M059J (cell line): Measurements from ENCODE around the gene MAGI1. TPM values are rescaled to one million over a fixed set of nuclear protein-coding genes. Genes with fewer than 3 reads are reported as not detected.
"Not testable (repeated sequence)": the region's sequence is repeated elsewhere in the genome, so short reads cannot be mapped to it uniquely, and the experiment has no call there.

Experiments used
- DNase-seq: peaks from one replicate; pipeline ENCODE4 v3.0.0-alpha.2; 2012; ENCODE audit warnings: low read depth
- total RNA-seq: library from RNA; depleted of rRNA; stranded (reverse); fragments of >200 nt; shearing (Covaris generic); gene quantifications from 2 replicates; pipeline ENCODE4 v1.2.3, GENCODE V29; 2014

The MAGI1 gene
- total RNA-seq, 1 experiment from 2014 or later: 2.8 TPM

DNA sequence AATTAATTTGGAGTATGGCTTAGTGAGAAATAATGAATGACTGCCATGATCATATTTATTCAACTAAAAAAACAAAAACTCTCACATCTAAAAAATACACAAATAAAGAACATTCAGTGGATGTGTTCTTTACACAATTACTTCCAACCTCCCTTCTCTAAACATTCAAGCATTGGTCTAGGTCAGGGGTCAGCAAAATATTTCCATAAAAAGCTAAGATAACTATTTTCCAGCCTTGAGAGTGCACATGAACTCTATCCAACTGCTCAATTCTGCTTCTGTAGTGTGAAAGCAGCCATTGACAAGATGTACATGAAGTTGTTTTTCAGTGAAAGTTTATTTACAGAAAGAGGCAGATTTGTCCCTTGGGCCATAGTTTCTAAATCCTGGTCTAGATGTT lies 406.3 kb downstream of the MAGI1 start:
- no peak for DNase-seq

DNA sequence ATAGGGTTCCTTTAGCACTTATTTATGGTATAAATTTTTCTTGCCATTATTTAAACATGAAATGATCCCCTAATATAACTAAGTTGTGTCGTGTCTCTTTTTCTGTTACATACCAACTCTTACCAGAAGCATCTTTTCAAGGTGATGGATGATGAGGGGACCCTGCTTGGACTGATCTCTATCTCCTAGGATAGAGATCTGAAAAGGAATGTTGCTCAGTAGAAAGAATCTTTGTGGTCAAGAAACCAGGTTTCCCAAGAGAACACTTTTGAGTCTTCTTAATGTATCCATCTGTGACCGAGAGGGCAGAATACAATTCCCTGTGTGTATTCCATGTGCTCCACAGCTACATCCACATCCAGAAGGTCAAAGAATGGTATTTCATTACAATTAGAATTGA lies 409.7 kb downstream of the MAGI1 start:
- DNase-seq: no peak

DNA sequence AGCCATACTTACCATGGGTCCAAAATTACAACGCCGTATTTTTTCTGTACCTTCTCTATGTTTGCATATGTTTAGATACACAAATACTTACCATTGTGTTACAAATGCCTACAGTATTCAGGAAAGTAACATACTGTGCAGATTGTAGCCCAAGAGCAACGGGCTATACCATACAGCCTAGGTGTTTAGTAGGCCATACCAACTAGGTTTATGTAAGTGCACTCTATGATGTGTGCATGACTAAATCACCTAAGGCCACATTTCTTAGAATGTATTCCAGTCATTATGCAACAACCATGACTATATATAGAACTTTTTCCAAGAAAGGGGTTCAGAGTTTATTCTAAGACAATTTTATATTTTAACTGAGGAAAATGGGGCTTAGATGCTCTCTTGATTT lies 411.7 kb downstream of the MAGI1 start:
- no peak for DNase-seq

DNA sequence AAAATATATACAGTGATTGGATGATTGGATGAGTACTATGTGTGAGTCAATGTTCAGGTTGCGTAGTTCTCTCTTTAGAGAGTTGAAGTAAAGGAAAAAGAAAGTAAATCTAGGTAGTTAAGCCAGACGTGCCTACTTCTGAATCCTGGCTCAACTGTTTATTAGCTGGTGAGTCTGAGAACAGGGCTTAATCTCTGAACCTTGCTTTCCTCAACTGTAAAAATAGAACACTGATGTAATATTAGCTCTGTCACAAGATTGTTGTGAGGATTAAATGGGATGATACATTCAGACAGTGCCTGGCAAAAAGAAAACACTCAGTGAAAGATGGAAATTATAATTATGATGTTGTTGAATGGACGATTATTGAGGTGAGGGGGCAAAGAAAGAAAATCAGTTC lies 413.4 kb downstream of the MAGI1 start:
- no peak for DNase-seq

DNA sequence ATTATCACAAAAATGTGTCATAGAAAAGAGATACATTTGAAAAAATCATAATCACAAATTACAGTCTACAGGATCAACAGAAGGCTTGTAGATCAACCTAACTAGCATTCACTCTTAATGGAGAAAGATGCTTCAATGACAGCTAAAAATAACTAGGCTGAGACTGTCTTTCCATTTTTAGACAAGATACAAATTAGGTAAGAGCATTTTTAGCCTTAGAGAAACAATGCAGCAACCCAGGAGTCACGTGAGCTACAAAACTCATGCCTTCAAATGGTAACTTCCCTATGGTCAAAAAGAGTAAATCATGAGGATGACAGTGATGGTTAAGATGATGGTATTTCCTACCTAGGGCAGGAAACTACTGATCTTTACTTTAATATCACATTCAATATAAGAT lies 415.4 kb downstream of the MAGI1 start:
- no peak for DNase-seq

DNA sequence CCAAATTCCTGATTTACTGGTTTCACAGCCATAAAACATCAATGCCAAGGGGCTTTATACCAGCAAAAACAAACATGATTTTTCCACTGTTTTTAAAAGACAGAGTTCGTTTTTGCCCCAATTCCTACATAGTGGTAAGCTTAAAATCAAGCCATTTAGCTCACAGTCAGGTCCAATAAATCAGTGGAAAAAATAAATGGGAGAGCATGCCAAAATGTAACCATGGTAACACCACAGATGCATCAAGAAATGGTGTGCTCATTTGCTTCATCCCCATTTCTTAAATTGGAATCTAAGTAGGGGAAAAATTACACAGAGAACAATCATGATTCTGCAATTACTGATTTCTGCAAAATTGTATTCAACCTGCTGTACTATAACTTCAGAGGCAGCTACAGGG lies 418.8 kb downstream of the MAGI1 start:
- no peak for DNase-seq

DNA sequence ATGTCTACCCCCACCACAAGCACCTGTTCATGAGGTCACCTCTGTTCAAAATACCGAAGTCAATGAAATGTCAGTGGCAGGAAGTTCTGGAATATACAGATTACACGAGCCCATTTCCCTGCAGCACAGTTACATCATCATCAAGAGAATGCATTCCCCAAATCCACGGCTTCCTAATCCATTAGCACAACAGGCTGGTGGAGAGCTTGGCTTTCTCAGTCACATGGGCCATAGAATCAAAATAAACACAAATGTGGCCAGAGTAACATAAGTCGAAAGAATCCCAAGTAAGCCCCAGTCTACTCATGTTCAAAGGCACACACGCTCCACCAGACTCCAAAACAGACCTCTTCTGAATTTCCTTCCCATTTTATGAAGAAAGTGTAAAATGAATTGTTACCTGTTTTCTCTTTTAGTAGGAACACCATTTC lies 419.3 kb downstream of the MAGI1 start:
- DNase-seq: peak; percentile 6

DNA sequence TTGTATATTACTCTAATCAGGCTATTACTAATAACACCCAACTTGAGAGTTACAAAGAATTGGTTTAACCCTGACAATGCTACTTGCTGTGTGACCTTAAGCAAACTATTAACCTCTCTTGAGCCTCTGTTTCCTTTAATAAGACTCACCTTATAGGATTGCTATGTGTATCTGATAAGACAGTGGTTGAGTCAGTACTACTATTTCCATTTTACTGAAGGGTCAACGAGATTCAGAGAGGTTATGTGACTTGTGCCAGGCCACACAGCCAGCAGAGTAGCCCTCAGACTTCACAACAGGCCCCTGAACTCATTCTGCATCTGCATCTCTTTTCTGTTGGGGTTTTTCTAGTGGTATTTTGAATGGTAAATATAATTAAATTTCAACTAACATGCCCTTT lies 420.1 kb downstream of the MAGI1 start:
- no peak for DNase-seq

DNA sequence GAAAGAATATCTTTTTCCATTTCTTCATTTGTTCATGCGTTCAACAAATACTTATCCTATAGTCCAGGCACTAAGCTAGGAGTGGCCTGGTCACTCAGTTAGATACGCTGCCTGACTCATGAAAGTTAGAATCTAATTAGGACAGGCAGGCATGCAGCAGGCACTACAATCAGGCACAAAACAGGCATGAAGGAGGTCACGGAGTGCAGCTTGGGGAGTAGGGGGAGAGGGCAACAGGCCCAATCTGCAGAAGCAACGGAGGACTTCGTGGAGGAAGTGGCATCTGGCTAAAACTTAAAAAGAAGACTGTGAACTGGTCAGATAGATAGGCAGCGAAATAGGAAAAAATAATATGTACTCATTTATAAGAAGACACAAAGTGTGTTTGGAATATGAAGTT lies 420.9 kb downstream of the MAGI1 start:
- DNase-seq: no peak

DNA sequence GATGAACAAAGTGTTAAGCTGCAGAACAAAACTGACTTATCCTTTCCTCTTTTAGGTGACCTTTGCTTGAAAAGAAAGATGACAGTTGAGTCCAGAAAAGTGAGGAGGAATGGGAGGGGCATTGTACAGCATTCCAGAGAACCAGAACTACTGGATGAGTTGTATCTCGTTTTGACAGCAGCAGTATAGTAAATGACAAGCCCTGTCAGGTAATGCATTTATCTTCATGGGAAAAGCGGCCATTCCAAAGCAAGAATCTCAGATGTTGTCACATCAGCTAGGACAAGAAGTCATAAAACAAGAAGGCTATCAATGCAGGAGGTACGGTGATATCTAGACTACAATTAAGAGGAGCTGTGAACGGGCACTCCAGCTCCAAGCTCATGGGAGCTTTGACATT lies 421.5 kb downstream of the MAGI1 start:
- DNase-seq: no peak

DNA sequence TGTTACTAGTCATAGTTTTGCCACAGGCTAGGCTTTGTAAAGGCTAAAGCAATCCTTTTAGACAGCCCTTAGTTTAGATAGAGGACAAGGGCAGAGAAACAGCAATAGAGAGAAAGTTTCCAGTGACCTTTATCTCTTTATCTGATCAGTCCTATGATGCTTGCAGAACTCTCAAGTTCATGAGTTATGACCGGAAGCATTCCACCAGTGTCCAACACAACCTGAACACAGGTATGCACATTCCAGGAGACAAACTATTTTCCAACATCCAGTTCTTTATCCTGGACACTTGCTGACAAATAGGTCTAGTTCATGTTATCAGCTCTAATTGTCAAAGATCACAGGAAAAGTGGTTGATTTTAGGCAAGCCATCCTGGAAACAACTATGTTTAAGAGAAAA lies 422.2 kb downstream of the MAGI1 start:
- DNase-seq: no peak

DNA sequence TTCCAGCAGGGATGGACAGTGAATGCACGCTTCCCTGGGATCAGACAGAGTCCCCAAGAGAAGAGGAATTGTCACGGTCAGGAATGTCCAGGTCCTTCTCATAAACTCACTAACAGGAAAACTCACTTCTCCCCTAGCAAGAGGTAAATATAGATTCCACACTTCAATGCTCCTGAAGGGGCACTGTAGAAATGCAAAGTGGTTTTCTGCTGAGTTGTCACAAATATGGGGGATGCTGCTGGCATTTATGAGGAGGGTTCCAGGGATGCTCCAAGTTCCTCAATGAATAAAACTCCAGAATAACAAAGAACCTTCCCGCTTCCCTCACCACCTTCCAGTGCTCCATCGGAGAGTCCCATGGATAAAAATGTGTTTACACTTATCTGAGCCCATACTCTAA lies 423.4 kb downstream of the MAGI1 start:
- no peak for DNase-seq

DNA sequence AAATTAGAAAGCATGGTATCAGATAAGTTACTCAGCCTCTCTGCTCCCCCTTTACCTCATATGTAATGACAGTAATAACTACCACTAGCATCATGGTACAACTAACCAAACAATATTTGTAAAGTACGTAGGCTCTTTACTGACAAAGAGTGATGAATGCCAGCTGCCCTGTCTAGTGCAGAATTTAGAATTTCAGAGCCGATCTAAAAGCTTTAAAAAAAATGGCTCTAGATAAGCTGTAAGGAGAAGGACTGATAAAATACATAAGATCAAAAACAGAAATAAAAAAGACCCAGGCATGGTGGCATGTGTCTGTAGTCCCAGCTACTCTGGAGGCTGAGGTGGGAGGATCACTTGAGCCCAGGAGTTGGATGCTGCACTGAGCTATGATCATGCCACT lies 424.1 kb downstream of the MAGI1 start:
- DNase-seq: no peak

DNA sequence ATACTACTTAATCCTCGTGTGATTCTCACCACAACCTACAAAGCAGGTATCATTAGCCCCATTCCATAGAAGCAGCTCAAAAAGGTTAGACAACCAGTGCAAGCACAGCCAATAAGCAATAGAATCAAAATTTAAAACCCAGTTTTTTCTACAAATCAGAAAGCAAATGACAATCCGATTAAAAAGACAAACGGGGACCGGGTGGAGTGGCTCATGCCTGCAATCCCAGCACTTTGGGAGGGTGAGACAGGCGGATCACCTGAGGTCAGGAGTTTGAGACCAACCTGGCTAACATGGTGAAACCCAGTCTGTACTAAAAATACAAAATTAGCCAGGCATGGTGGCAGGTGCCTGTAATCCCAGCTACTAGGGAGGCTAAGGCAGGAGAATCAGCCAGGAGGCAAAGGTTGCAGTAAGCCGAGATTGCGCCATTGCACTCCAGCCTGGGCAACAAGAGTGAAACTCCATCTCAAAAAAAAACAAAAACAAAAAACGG lies 430.7 kb downstream of the MAGI1 start:
- DNase-seq: not testable (repeated sequence)

DNA sequence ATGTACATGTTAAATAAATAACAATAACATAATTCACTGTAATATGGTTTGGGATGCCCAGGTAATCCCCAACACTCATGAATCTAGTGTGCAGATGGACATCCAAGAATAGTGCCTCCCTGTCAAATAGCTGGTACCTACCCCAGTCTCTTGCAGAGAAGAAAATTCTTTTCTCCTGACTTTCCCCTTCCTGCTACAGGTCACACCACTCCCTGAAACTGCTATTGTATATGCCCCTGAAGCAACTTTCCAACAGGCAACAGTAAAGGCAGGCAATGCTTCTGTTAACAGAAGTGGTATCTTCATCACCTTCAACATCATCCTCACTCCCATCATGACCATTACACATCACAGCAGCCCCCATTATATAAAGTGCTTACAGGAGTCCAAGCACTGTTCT lies 431.6 kb downstream of the MAGI1 start:
- DNase-seq: no peak

DNA sequence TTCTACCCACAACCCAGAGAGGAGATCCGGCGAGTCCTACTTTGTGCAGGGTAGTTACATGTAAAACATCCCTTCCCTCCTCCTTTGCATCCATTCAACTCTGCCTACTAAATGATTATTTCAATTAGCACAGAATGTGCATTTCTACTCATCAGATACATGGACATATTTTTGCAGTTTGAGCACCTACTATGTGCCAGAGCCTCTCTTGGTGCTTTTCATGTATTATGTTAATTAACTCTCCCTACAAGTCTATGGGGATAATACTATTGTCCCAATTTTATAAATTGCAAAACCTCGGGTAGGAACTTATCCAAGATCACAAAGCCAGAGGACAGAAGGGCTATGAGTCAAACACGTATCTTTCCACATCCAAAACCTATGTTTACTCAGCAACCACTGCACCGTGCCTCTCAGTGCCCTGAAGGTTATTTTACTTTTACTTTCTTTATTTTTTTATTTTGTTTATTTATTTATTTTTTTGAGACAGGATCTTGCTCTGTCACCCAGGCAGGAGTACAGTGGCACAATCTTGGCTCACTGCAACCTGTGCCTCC lies 432.8 kb downstream of the MAGI1 start:
- peak; percentile 51 for DNase-seq

DNA sequence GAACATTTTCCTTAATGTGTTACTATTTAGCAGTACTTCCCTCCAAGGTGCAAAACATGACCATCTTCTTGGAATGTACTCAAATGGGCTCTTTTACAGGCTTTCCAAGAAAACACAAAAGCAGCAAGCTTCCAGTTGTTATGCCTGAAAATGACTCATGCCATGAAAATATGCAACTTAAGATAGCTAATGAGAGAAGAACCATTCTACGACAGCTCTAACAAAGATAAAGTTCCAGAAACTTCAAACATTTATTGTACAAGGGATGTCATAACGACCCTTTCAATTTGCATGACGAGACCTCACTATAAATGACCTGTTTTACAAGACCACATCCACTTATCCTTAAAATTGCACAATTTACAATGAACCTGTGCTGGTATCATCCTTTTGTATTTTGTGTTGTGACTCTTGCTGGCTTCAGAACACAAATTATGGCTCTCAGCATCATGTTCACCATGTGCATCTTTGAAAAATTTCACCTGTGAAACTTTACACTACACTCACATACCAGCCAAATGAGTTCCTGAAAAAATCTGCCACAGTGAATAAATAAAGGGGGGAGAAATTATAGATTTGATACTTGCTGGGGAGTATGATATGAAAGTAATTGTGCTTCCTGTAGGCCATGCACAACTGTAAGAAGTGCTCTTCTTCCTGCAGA lies 433.7 kb downstream of the MAGI1 start:
- DNase-seq: peak; percentile 56

DNA sequence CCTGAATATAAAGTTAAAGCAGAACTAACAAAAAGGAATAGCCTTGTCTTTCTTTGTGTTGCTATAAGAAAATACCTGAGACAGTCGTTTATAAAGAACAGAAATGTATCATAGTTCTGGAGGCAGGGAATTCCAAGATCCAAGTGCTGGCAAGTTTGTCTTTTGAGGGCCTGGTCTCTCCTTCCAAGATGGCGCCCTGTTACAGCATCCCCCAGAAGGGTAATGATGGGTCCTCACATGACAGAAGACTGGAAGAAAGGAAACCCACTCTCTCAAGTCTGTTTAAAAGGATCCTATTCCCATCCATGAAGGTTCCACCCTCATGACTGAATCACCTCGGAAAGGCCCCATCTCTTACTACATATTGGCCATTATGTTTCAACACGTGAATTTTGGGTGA lies 435.1 kb downstream of the MAGI1 start:
- no peak for DNase-seq

DNA sequence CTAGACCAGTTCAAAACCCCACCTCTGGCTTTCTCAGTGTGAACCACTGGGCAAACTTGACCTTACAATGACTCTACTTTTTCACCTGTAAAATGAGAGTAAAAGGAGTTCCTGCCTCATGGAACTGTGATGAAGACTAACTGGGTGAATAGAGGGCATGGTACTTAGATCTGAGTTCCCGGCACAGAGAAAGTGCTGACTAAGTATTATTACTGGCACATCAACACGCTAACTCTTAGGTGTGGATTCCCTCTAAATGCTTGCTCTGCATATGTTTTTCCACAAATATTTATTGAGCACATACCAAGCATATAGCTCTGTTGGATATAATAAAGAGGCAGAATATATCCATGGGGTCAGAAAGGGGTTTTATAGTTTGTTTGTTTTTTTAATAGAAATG lies 437.8 kb downstream of the MAGI1 start:
- DNase-seq: no peak

DNA sequence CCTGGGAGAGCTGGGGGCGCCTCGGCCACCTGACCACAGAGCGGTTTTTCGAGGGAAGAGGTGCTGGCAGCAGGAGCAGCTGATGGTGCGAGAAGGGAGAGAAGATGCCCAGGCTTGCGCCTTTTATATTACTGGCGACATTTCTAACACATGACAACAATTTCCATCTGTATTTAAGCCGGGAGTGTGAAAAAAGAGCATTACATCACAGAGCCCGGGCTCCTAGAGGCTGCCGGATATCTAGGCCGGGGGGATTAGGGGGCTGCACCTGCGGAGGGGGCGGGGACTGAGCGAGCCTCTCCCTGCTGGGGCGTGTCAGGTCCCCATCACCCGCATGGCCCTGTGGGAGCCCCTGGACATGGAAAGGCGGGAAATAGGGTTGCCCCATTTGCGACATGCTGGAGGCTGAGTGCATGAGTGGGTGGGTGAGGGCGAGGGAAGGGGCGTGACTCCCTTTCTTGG lies 440.7 kb downstream of the MAGI1 start:
- DNase-seq: no peak

DNA sequence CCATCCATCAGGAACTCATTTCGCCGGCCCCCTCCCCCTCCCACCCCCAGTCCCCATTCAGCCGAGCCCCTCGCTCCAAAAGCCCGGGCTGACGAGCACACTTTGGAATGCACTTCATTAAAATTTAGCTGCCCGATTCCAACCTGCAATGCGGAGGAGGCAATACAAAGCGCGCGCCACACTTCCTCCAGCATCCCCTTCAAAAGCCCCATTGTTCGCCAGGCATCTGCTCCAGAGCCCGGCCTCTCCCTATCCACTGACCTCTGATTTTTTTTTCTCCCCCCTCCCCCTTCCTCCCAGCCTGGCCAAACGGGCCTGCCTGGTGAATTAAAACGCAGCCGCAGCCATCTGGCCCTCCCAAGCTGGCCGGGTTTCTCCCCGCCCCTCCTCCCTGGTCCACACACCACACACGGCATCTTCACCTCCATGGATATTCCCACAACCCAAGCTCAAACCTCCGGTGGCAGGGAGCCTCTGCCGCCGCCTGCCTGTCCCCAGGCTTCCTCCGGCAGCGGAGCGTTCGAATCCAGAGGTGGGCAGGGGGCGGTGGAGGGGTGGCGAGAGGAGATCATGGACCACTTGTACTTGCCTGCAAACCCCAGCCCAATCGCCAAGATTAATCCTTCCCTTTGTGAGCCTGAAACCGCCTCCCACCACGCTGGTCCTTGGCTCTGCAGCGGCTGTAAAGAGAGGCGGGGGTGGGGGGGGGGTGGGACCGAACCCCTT lies 441.3 kb downstream of the MAGI1 start:
- peak; percentile 22 for DNase-seq

DNA sequence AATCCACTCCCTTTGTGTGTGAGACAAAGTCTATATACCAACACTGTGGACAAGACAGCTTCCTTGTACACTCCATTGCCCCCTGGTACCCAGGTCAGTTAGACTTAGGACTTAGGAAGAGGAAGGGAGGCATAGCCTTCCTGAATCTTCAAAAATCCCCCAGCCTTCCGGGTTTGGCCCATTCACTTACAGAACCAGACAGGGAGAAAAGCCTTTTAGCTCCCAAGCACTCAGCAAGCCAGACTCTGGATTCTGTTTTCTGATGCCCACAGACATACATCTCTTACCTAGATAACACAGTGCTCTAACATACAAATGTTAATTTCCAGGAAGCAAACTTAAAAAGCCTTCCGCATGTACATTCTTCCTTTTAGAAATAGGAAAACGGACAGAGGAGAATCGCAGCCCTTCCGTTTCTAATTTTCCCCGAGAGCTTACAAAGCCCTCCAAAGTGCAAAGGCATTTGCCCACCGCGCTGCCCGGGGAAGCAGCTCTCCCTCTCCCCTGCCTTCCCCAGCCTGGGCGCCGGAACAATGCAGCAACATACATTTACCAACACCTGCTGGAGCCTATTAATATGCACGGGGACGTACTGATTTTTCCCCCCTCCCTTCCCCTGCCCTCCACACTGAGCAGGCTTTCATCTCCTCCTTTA lies 442.0 kb downstream of the MAGI1 start:
- DNase-seq: no peak

DNA sequence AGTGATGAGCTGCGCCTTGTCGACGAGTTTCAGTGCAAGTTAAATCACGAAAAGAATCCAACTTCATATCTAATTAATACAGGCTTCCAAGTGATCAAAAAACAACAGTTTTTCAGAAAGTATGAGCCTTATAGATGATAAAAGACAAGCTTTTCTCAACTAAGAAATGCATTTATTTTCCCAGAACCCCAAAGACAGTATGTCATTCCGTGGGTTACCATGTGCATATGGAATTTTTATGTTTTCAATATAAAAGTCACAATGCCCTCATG lies 442.8 kb downstream of the MAGI1 start:
- no peak for DNase-seq
